Thoracic aorta (tissue), 2 donors: ENCODE measurements around the gene DAPP1. TPM values are rescaled to one million over a fixed set of nuclear protein-coding genes. Genes with fewer than 3 reads are reported as not detected.

Experiments
- ATAC-seq: fragments of 150-250 bp; one replicate; pipeline ENCODE4 v1.8.0; 2017; ENCODE audit warnings: low read depth; ENCODE audit not compliant: insufficient number of reproducible peaks, low FRiP score
- DNase-seq: peaks from one replicate; pipeline ENCODE4 v3.0.0-alpha.2; 2020; ENCODE audit warnings: low spot score
- H3K27ac ChIP-seq, 2 donors: fragments of 200-600 bp; sonication (generic); 1 replicate in 1 of 2; 2 replicates in 1 of 2; pipeline ENCODE4 v1.5.1; 2016; ENCODE audit warnings: mild to moderate bottlenecking in 2 of 2, moderate library complexity in 2 of 2
- H3K27me3 ChIP-seq: fragments of 200-600 bp; sonication (generic); replicated peaks from 2 replicates; pipeline ENCODE4 v1.6.0; 2016; ENCODE audit warnings: mild to moderate bottlenecking; ENCODE audit not compliant: insufficient read depth
- H3K36me3 ChIP-seq: fragments of 200-600 bp; sonication (generic); one replicate; pipeline ENCODE4 v1.5.1; 2016
- H3K4me1 ChIP-seq, 2 donors: fragments of 200-600 bp; sonication (generic); 1 replicate in 1 of 2; 2 replicates in 1 of 2; pipeline versions ENCODE4 v1.5.1 to v1.6.0; 2016; ENCODE audit warnings: low read depth in 2 of 2, mild to moderate bottlenecking in 1 of 2; ENCODE audit not compliant: control insufficient read depth in 1 of 2
- H3K4me3 ChIP-seq: fragments of 200-600 bp; sonication (generic); 2 replicates; pipeline ENCODE4 v1.5.1; 2016; ENCODE audit warnings: mild to moderate bottlenecking
- H3K9me3 ChIP-seq: fragments of 200-600 bp; sonication (generic); 2 replicates; pipeline ENCODE4 v1.5.1; 2016
- CTCF ChIP-seq: fragments of 200-600 bp; sonication (generic); IDR thresholded peaks from one replicate; pipeline ENCODE4 v1.5.1; 2019; ENCODE audit warnings: antibody characterized with exemption
- total RNA-seq, 2 donors: library from RNA; depleted of rRNA; stranded (reverse); fragments of >200 nt; gene quantifications; one replicate each; pipeline versions ENCODE4 v1.1.0 to v1.2.3, GENCODE V29; 2016

The DAPP1 gene
- total RNA-seq, 2 donors from 2014 or later = 1.6 TPM

DNA sequence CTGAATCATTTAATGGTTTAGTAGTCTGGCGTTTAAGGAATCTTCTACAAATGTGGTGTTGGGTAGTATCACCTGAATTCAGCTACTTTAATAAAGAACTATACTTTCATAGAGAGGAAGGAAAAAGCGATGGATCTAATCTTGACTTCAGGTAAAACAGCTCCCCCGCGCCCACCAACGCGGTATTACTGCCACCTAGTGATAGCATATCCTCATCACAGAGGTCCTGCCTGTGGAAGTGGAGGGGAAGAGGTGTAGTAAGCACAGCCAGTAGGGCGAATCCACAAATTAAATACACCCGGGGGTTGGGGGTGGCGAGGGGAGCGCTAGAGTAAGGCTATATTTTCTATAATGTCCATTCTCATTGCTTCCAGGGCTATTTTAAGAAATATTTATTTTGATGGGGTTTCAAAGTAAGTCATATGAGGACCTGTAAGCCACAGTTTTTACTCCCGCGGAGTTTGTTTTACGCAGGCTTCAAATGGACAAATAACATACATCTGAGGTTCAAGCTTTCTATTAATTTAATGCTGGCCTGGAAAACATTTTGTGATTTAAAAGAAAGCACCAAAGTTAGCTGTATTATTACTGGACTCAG is 8.3 kb upstream of the DAPP1 start:
- DNase-seq (no peak), ATAC-seq (peak; percentile 65)
- peak; percentile 57 for TF ChIP-seq CTCF

DNA sequence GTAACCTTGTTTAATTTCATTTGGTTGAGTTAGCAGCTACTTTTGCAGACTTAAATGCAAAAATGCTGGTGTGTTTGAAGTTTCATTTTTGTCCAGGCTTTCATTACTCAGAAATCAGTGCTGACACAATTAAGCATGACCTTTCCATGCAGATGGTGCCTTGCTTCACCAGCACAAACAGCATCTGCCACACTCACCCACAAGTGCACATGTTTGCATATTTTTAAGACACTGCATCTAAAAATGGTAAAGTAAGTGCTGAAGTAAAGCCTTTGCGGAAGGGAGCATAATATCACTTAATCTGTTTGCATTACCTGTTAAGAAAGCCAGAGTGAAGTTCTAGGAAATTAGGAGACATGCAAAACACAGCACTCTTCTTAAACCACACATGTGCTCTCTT is 7.3 kb upstream of the DAPP1 start:
- Histone ChIP-seq H3K9me3 (no peaks in the 10 kb centered on the region), H3K4me3 (no peak overlapping the region), H3K4me1 (peaks cover 0 to 14% of the 10 kb centered on the region in 2 donors), H3K27me3 (no peaks in the 10 kb centered on the region), H3K36me3 (no peaks in the 10 kb centered on the region), H3K27ac (no peak overlapping the region)
- no peak for DNase-seq
- no peak for ATAC-seq
- no peak for TF ChIP-seq CTCF

More for the DNA sequence above, 8.3 kb upstream of the DAPP1 start:
- Histone ChIP-seq H3K4me1 (peaks cover 0 to 19% of the 10 kb centered on the region in 2 donors), H3K27ac (peak overlapping the region in 1 of 2 donors; percentile 8), H3K27me3 (no peaks in the 10 kb centered on the region), H3K4me3 (no peak overlapping the region), H3K36me3 (no peaks in the 10 kb centered on the region), H3K9me3 (no peaks in the 10 kb centered on the region)

DNA sequence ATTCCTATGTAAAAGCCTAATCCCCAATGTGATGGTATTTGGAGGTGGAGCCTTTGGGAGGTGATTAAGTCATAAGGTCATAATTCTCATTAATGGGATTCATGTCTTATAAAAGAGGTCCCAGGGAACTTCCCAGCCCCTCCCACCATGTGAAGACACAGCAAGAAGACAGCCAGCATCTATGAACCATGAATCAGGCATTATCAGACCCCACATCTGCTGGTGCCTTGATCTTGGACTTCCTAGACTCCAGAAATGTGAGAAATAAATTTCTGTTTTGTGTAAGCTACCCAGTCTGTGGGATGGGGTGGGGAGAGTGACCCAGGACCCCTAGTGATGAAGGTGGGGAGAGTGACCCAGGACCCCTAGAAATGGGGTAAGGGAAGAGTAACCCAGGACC is 6.1 kb upstream of the DAPP1 start:
- Histone ChIP-seq H3K4me3 (no peak overlapping the region), H3K4me1 (peaks cover 0 to 14% of the 10 kb centered on the region in 2 donors), H3K27ac (no peak overlapping the region), H3K27me3 (no peaks in the 10 kb centered on the region), H3K36me3 (no peaks in the 10 kb centered on the region), H3K9me3 (no peaks in the 10 kb centered on the region)
- no peak for ATAC-seq
- TF ChIP-seq CTCF = no peak
- DNase-seq = no peak

DNA sequence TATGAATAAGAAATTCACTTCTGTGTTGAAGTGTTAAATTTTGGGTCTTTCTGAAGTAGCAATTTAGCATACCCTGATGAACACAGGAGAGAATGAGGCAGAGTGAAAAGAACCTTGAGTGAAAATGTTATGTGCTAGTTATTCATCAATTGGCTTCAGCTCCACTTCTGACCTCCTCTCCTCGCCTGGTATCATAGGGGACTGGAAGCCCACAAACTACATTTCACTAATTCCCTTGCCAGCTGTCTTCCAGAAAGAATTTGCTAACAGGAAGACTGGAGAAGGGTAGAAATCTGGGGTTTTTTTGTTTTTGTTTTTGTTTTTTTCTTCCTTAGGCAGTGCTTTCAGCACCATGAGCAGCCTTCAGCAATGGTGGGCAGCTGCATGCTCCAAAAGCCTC is 5.5 kb upstream of the DAPP1 start:
- ATAC-seq (no peak), DNase-seq (no peak)
- Histone ChIP-seq H3K27ac (no peak overlapping the region), H3K36me3 (no peaks in the 10 kb centered on the region), H3K4me3 (no peak overlapping the region), H3K4me1 (peaks cover 0 to 14% of the 10 kb centered on the region in 2 donors), H3K9me3 (no peaks in the 10 kb centered on the region), H3K27me3 (no peaks in the 10 kb centered on the region)
- no peak for TF ChIP-seq CTCF

DNA sequence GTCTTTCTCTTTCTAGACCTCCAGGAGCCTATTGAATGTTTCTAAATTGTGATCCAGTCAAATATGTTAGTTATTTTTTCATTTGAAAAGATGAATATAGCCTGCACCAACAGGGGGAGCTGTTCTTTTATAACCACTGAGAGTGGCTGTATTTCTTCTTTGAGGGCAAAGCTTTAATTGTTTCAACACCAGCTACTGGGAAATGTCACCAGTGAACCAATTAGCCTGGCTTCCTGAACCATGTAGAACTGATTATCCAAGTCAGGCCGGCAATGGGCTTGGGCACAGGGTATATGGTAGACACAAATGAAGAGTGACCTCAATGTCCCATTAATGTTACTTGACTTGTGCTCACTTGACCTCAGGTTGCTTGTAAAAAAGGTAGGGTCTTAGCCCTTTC is 4.8 kb upstream of the DAPP1 start:
- no peak overlapping the region for H3K4me3 ChIP-seq
- peaks cover 0 to 14% of the 10 kb centered on the region in 2 donors for H3K4me1 ChIP-seq
- H3K27ac ChIP-seq = no peak overlapping the region
- no peaks in the 10 kb centered on the region for H3K27me3 ChIP-seq
- H3K9me3 ChIP-seq = no peaks in the 10 kb centered on the region
- DNase-seq = no peak
- H3K36me3 ChIP-seq = no peaks in the 10 kb centered on the region
- peak; percentile 22 for TF ChIP-seq CTCF
- no peak for ATAC-seq
